Panc1 (cell line): ENCODE data around the gene RNF115.
"Not testable (repeated sequence)": the region's sequence is repeated elsewhere in the genome, so short reads cannot be mapped to it uniquely, and the experiment has no call there.

ENCODE experiments used
- TF ChIP-seq, protein P1 (sequence below): fragments of 450-650 bp; IDR thresholded peaks from 2 replicates; pipeline ENCODE4 v1.5.1; 2017; ENCODE audit warnings: mild to moderate bottlenecking
- TF ChIP-seq, protein P2 (sequence below), 2 experiments: IDR thresholded peaks; 2 replicates each; pipeline ENCODE4 v1.6.1; 2011 to 2012; ENCODE audit warnings: low read depth in 2 of 2, control low read depth in 1 of 2, low read length in 1 of 2, mild to moderate bottlenecking in 1 of 2, moderate library complexity in 1 of 2; ENCODE audit not compliant: insufficient read depth in 1 of 2

DNA sequence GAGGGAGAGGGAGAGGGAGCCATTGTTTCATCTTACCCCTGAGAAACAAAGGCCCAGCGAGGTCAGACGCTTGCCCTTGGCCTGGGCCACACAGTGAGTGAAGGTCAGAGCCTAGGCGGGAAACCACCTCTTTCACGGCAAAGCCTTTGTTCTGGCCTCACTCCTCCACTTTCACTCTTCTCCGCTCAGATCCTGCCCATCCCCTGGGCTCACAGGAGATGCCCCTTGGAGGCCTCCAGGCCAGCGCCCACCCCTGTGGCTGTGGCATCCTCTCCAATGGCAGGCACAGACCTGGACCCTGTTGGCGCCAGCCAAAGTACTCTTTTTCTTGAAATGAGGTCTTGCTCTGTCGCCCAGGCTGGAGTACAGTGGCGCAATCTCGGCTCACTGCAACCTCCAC lies 55.9 kb downstream of the RNF115 start:
- TF ChIP-seq, protein P1, sequence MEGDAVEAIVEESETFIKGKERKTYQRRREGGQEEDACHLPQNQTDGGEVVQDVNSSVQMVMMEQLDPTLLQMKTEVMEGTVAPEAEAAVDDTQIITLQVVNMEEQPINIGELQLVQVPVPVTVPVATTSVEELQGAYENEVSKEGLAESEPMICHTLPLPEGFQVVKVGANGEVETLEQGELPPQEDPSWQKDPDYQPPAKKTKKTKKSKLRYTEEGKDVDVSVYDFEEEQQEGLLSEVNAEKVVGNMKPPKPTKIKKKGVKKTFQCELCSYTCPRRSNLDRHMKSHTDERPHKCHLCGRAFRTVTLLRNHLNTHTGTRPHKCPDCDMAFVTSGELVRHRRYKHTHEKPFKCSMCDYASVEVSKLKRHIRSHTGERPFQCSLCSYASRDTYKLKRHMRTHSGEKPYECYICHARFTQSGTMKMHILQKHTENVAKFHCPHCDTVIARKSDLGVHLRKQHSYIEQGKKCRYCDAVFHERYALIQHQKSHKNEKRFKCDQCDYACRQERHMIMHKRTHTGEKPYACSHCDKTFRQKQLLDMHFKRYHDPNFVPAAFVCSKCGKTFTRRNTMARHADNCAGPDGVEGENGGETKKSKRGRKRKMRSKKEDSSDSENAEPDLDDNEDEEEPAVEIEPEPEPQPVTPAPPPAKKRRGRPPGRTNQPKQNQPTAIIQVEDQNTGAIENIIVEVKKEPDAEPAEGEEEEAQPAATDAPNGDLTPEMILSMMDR: not testable (repeated sequence)
- TF ChIP-seq, protein P2, sequence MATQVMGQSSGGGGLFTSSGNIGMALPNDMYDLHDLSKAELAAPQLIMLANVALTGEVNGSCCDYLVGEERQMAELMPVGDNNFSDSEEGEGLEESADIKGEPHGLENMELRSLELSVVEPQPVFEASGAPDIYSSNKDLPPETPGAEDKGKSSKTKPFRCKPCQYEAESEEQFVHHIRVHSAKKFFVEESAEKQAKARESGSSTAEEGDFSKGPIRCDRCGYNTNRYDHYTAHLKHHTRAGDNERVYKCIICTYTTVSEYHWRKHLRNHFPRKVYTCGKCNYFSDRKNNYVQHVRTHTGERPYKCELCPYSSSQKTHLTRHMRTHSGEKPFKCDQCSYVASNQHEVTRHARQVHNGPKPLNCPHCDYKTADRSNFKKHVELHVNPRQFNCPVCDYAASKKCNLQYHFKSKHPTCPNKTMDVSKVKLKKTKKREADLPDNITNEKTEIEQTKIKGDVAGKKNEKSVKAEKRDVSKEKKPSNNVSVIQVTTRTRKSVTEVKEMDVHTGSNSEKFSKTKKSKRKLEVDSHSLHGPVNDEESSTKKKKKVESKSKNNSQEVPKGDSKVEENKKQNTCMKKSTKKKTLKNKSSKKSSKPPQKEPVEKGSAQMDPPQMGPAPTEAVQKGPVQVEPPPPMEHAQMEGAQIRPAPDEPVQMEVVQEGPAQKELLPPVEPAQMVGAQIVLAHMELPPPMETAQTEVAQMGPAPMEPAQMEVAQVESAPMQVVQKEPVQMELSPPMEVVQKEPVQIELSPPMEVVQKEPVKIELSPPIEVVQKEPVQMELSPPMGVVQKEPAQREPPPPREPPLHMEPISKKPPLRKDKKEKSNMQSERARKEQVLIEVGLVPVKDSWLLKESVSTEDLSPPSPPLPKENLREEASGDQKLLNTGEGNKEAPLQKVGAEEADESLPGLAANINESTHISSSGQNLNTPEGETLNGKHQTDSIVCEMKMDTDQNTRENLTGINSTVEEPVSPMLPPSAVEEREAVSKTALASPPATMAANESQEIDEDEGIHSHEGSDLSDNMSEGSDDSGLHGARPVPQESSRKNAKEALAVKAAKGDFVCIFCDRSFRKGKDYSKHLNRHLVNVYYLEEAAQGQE (IDR thresholded peaks at IDR 0.05; ENCODE audit: insufficient read depth in 1 of 2, low read depth in 2 of 2, low read length in 1 of 2): not testable (repeated sequence)
